HG02798 (cell line): ENCODE data around the gene PKIG.
"Not testable (repeated sequence)": the region's sequence is repeated elsewhere in the genome, so short reads cannot be mapped to it uniquely, and the experiment has no call there.

Source experiments
- ATAC-seq: cut with Tn5 transposase; IDR thresholded peaks from one replicate; pipeline ENCODE4 v1.9.1; 2021; ENCODE audit warnings: mild to moderate bottlenecking; ENCODE audit not compliant: unreplicated experiment, poor library complexity

PKIG gene

DNA sequence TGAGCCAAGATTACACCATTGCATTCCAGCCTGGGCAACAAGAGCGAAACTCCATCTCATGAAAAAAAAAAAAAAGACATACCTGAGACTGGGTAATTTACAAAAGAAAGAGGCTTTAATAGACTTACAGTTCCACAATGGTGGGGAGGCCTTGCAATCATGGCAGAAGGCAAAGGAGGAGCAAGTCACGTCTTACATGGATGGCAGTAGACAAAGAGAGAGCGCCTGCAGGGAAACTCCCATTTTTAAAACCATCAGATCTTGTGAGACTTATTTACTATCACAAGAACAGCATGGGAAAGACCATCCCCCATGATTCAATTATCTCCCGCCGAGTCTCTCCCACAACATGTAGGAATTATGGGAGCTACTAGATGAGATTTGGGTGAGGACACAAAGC is 71.8 kb downstream of the PKIG start:
- ATAC-seq: not testable (repeated sequence)

GRCh38 chr20:44656448-44656847 is 74.1 kb downstream of the PKIG start:
- no peak for ATAC-seq

- ATAC-seq: no peak
Observed at GRCh38 chr20:44657875-44658274, 75.5 kb downstream of the PKIG start.

- ATAC-seq: no peak
Observed at GRCh38 chr20:44658810-44659209, 76.4 kb downstream of the PKIG start.

- no peak for ATAC-seq
Observed at GRCh38 chr20:44659931-44660330, 77.6 kb downstream of the PKIG start.

DNA sequence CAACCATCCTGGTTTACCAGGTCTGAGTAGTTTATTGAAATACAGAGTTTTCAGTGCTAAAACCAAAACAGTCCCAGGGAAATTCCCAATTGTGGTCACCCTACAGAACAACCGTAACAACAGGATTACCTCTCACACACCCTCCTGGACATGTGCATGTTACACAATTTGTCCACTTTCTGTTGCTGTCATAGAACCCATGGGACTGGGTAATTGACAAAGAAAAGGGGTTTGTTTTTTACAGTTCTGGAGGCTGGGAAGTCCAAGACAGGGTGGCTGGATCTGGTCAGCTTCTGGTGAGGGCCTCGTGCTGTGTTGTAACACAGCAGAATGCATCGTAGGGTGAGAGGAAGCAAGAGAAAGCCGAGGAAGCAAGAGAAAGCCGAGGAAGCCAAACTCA is 78.2 kb downstream of the PKIG start:
- ATAC-seq: no peak

DNA sequence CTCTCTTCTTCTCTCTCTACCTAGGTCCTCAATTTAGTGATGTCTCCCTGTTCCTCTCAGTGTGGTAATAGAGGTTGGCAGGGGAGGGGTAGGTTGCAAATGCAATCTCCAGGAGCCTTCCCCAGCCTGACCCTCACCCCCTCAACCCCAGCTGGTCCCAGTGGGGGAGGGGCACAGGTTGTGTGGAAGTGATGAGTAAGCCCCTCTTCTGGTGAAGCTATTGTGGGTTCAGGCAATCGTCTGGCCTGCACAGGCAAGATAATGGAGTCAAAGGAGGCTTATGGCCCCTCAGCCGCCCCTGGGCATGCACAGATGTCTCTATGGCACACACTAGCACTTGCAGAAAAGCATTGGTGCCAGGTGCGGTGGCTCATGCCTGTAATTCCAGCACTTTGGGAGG is 79.9 kb downstream of the PKIG start:
- no peak for ATAC-seq

- ATAC-seq: no peak
Observed at GRCh38 chr20:44664131-44664530, 81.8 kb downstream of the PKIG start.

DNA sequence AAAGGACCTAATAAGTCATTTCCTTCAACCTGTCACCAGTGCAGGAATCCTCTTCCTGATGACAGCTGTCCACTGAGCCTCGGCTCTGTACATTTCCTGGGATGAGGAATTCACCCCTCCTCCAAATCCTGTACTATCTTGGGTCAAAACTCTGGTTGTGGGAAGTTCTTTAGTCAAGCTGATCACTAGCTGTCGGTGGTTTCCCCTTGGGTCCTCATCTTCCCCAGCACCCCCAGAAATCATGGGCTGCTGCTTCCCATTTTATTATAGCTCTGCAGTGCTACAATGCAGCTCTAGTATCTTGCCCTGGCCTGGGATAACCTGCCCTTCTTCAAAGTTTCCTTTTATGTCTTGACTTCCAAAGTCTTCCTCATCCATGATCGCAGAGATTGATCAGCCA is 83.7 kb downstream of the PKIG start:
- ATAC-seq: no peak
